GM19467 (cell line): ENCODE measurements around the gene METAP2.
A peak's percentile ranks its signal among the peaks of the same experiment; 100 is the strongest.
"Not testable (repeated sequence)": the region's sequence is repeated elsewhere in the genome, so short reads cannot be mapped to it uniquely, and the experiment has no call there.

Experiments
- ATAC-seq: cut with Tn5 transposase; IDR thresholded peaks from one replicate; pipeline ENCODE4 v1.9.1; 2021; ENCODE audit warnings: mild to moderate bottlenecking, moderate library complexity; ENCODE audit not compliant: unreplicated experiment

METAP2 gene

GRCh38 chr12:95473884-95474659, at the start of gene METAP2:
TSS of gene METAP2 (plus strand) at chr12:95474152. CDS start at chr12:95474180, 28 bp downstream.
- peak; percentile 98 for ATAC-seq

- ATAC-seq, result no peak
Observed at GRCh38 chr12:95424271-95424994, 49.5 kb upstream of the METAP2 start.

- no peak for ATAC-seq
Observed at GRCh38 chr12:95429172-95429510, 44.8 kb upstream of the METAP2 start.

- ATAC-seq, result no peak
Observed at GRCh38 chr12:95431120-95431519, 42.8 kb upstream of the METAP2 start.

- ATAC-seq, result no peak
Observed at GRCh38 chr12:95435355-95435754, 38.6 kb upstream of the METAP2 start.

GRCh38 chr12:95437565-95437964, 36.4 kb upstream of the METAP2 start:
- ATAC-seq, result no peak

GRCh38 chr12:95439461-95440230, 34.3 kb upstream of the METAP2 start:
- ATAC-seq, result no peak

- ATAC-seq, result no peak
Observed at GRCh38 chr12:95440401-95440800, 33.6 kb upstream of the METAP2 start.

GRCh38 chr12:95443459-95443858, 30.5 kb upstream of the METAP2 start:
- no peak for ATAC-seq

- not testable (repeated sequence) for ATAC-seq
Observed at GRCh38 chr12:95445099-95445498, 28.9 kb upstream of the METAP2 start.

GRCh38 chr12:95445884-95446505, 28.0 kb upstream of the METAP2 start:
- ATAC-seq, result no peak

- no peak for ATAC-seq
Observed at GRCh38 chr12:95446506-95446900, 27.4 kb upstream of the METAP2 start.

GRCh38 chr12:95449656-95450055, 24.3 kb upstream of the METAP2 start:
- not testable (repeated sequence) for ATAC-seq

- not testable (repeated sequence) for ATAC-seq
Observed at GRCh38 chr12:95452501-95452900, 21.5 kb upstream of the METAP2 start.

- ATAC-seq, result not testable (repeated sequence)
Observed at GRCh38 chr12:95453881-95454280, 20.1 kb upstream of the METAP2 start.

- ATAC-seq, result not testable (repeated sequence)
Observed at GRCh38 chr12:95454780-95455215, 19.2 kb upstream of the METAP2 start.

- ATAC-seq, result not testable (repeated sequence)
Observed at GRCh38 chr12:95457605-95458004, 16.3 kb upstream of the METAP2 start.

GRCh38 chr12:95458761-95459160, 15.2 kb upstream of the METAP2 start:
- no peak for ATAC-seq

- no peak for ATAC-seq
Observed at GRCh38 chr12:95459310-95459709, 14.6 kb upstream of the METAP2 start.

- no peak for ATAC-seq
Observed at GRCh38 chr12:95460105-95460504, 13.8 kb upstream of the METAP2 start.

- ATAC-seq, result no peak
Observed at GRCh38 chr12:95460896-95461295, 13.1 kb upstream of the METAP2 start.
